HepG2 (cell line): ENCODE measurements around the gene FAM110C. TPM values are rescaled to one million over a fixed set of nuclear protein-coding genes. Genes with fewer than 3 reads are reported as not detected.

ENCODE experiments used
- ATAC-seq: fragments of 200-7000 bp; cut with Tn5 transposase; 3 replicates; pipeline ENCODE4 v1.9.1; 2020; ENCODE audit warnings: mild to moderate bottlenecking, moderate library complexity
- BruUV-seq: library from RNA; stranded (reverse); fragments of 400-500 nt; replicated peaks from 2 replicates; lab custom pipeline; 2021; lab: Mats Ljungman, UMichigan
- CTCF ChIA-PET: fragments of 300-600 bp; formaldehyde crosslinking; extraction: SDS; loops from one replicate; lab custom pipeline; 2021; ENCODE audit warnings: low total read pairs, inconsistent platforms, low intra/inter-chr PET ratio; lab: Yijun Ruan, JAX
- POLR2A ChIA-PET: fragments of 350-600 bp; sonication (Branson Sonifier 250); formaldehyde crosslinking; loops from one replicate; lab custom pipeline; 2020; ENCODE audit warnings: antibody characterized with exemption, inconsistent platforms; lab: Yijun Ruan, JAX
- DNase-seq: peaks from one replicate; pipeline ENCODE4 v3.0.0-alpha.2; 2015; ENCODE audit warnings: low spot score
- FAIRE-seq: peaks from 3 replicates; lab custom pipeline; 2011; peaks lifted over from hg19 to GRCh38; lab: Jason Lieb, UNC
- H2AFZ ChIP-seq: one replicate; pipeline ENCODE4 v1.6.1; 2011; ENCODE audit warnings: low read length, inconsistent platforms
- H3K27ac ChIP-seq: fragments of 300-600 bp; 3 replicates; pipeline ENCODE4 v1.8.0; 2011; ENCODE audit warnings: mixed run types, mild to moderate bottlenecking, mixed read lengths, low read length, inconsistent platforms; ENCODE audit not compliant: insufficient read depth; ENCODE audit errors: extremely low read length
- H3K27me3 ChIP-seq, 2 experiments: fragments of 200-600 bp in 1 of 2; 2 replicates in 1 of 2; 3 replicates in 1 of 2; pipeline versions ENCODE4 v1.6.0 to v1.8.0; 2011; ENCODE audit warnings: low read length in 2 of 2, mild to moderate bottlenecking in 2 of 2, moderate library complexity in 2 of 2, inconsistent platforms in 1 of 2; ENCODE audit not compliant: insufficient read depth in 2 of 2, control insufficient read depth in 1 of 2
- H3K36me3 ChIP-seq, 2 experiments: fragments of 200-600 bp in 1 of 2; replicated peaks in 1 of 2; 2 replicates in 1 of 2; 3 replicates in 1 of 2; pipeline versions ENCODE4 v1.5.1 to v1.8.0; 2011; ENCODE audit warnings: low read length in 2 of 2, inconsistent platforms in 1 of 2; ENCODE audit not compliant: insufficient read depth in 2 of 2, control insufficient read depth in 1 of 2
- H3K4me1 ChIP-seq: 2 replicates; pipeline ENCODE4 v1.5.1; 2012; ENCODE audit warnings: low read length, inconsistent platforms; ENCODE audit not compliant: insufficient read depth
- H3K4me2 ChIP-seq: 2 replicates; pipeline ENCODE4 v1.6.0; 2011; ENCODE audit warnings: low read depth, low read length, inconsistent platforms
- H3K4me3 ChIP-seq, 3 experiments: fragments of 200-600 bp in 1 of 3; sonication (generic), shearing (Covaris generic) in 1 of 3; replicated peaks in 1 of 3; 2 replicates each; pipeline ENCODE4 v1.5.1; 2011 to 2016; ENCODE audit warnings: low read length in 3 of 3, inconsistent platforms in 2 of 3, low read depth in 2 of 3, mild to moderate bottlenecking in 2 of 3, control low read depth in 1 of 3, mixed read lengths in 1 of 3; ENCODE audit not compliant: insufficient read depth in 1 of 3
- H3K79me2 ChIP-seq: one replicate; pipeline ENCODE4 v1.6.1; 2011; ENCODE audit warnings: low read length, inconsistent platforms; ENCODE audit not compliant: insufficient read depth
- H3K9ac ChIP-seq: 2 replicates; pipeline ENCODE4 v1.6.0; 2011; ENCODE audit warnings: mild to moderate bottlenecking, low read depth, low read length, inconsistent platforms; ENCODE audit not compliant: insufficient read depth
- H3K9me3 ChIP-seq: 2 replicates; pipeline ENCODE4 v1.5.1; 2012; ENCODE audit warnings: mild to moderate bottlenecking, low read length
- H4K20me1 ChIP-seq: 2 replicates; pipeline ENCODE4 v1.6.0; 2011; ENCODE audit warnings: inconsistent platforms, mild to moderate bottlenecking, low read length, moderate library complexity; ENCODE audit not compliant: insufficient read depth
- DMAP1 ChIP-seq: IDR thresholded peaks from 2 replicates; pipeline ENCODE4 v1.6.1; 2016
- EEA1 ChIP-seq: sonication (generic); formaldehyde crosslinking; IDR thresholded peaks from 2 replicates; pipeline ENCODE4 v1.5.1; 2020; ENCODE audit warnings: mild to moderate bottlenecking, missing genetic modification reagents, borderline replicate concordance
- ETV5 ChIP-seq: IDR thresholded peaks from 2 replicates; pipeline ENCODE4 v1.6.1; 2018; ENCODE audit warnings: missing biosample characterization, missing genetic modification reagents, inconsistent platforms, borderline replicate concordance
- KDM1A ChIP-seq: IDR thresholded peaks from 2 replicates; pipeline ENCODE4 v1.6.1; 2016; ENCODE audit warnings: missing compliant biosample characterization
- MTF2 ChIP-seq: sonication (generic); formaldehyde crosslinking; IDR thresholded peaks from 2 replicates; pipeline ENCODE4 v1.5.0; 2020; ENCODE audit warnings: missing genetic modification reagents, borderline replicate concordance
- NCOA2 ChIP-seq: sonication (generic); formaldehyde crosslinking; IDR thresholded peaks from 2 replicates; pipeline ENCODE4 v1.8.0; 2022; ENCODE audit warnings: inconsistent platforms
- NR2C2 ChIP-seq: sonication (generic); formaldehyde crosslinking; IDR thresholded peaks from 2 replicates; pipeline ENCODE4 v1.4.0; 2020; ENCODE audit warnings: missing genetic modification reagents, mild to moderate bottlenecking, moderate library complexity, borderline replicate concordance
- PAWR ChIP-seq: sonication (generic); formaldehyde crosslinking; IDR thresholded peaks from 2 replicates; pipeline ENCODE4 v1.4.0; 2020; ENCODE audit warnings: missing genetic modification reagents, mild to moderate bottlenecking, borderline replicate concordance
- PPARG ChIP-seq: conservative IDR thresholded peaks from 2 replicates; pipeline ENCODE4 v1.6.1; 2016; ENCODE audit warnings: missing biosample characterization, missing genetic modification reagents
- SRSF4 ChIP-seq: fragments of 200-400 bp; formaldehyde crosslinking; IDR thresholded peaks from one replicate; pipeline ENCODE4 v1.6.1; 2018; ENCODE audit warnings: mild to moderate bottlenecking, low read depth, low read length, moderate library complexity; ENCODE audit not compliant: poor library complexity, severe bottlenecking
- ZBTB3 ChIP-seq: sonication (generic); formaldehyde crosslinking; IDR thresholded peaks from 2 replicates; pipeline ENCODE4 v1.4.0; 2020; ENCODE audit warnings: low read depth, mild to moderate bottlenecking, moderate library complexity, missing genetic modification reagents, borderline replicate concordance
- ZNF747 ChIP-seq: sonication (generic); formaldehyde crosslinking; IDR thresholded peaks from 2 replicates; pipeline ENCODE4 v1.8.1; 2023; ENCODE audit warnings: missing genetic modification reagents, mild to moderate bottlenecking, borderline replicate concordance
- ZNF75D ChIP-seq: sonication (generic); formaldehyde crosslinking; IDR thresholded peaks from 2 replicates; pipeline ENCODE4 v1.8.1; 2023; ENCODE audit warnings: missing genetic modification reagents, mild to moderate bottlenecking, borderline replicate concordance
- ZNF879 ChIP-seq: sonication (generic); formaldehyde crosslinking; IDR thresholded peaks from 2 replicates; pipeline ENCODE4 v1.8.1; 2023; ENCODE audit warnings: missing genetic modification reagents
- ZNF891 ChIP-seq: sonication (generic); formaldehyde crosslinking; IDR thresholded peaks from 2 replicates; pipeline ENCODE4 v1.5.0; 2020; ENCODE audit warnings: mild to moderate bottlenecking, missing genetic modification reagents
- WGBS: methylation state at CpG from one replicate; pipeline ENCODE4 v1.1.6; 2017; ENCODE audit warnings: low lambda C conversion rate; 5-methylcytosine and 5-hydroxymethylcytosine counted together
- in situ Hi-C: cut with HindIII; loops from 2 replicates; pipeline ENCODE4 v1.10.0; 2017; ENCODE audit warnings: low pct_unique_long_range_greater_than_20kb; ENCODE audit not compliant: extremely low pct_ligation_motif_present
- intact Hi-C: fragments of 100-400 bp; cut with micrococcal nuclease; formaldehyde crosslinking; loops from one replicate; pipeline ENCODE4 v1.10.0; 2022; ENCODE audit not compliant: unreplicated experiment
- polyA plus RNA-seq, 8 experiments: library from polyadenylated mRNA; depleted of rRNA in 3 of 8; stranded (reverse) in 7 of 8; unstranded in 1 of 8; fragments of >200 nt; fragmentation: Illumina TruSeq in 4 of 8; extraction: Trizol in 4 of 8; gene quantifications; 2 replicates each; pipeline versions ENCODE4 v1.2.1 to v1.2.3, GENCODE V29; 2011 to 2016; ENCODE audit warnings: low read depth in 4 of 8, missing spikeins in 1 of 8, mixed read lengths in 1 of 8; ENCODE audit not compliant: insufficient read depth in 1 of 8
- total RNA-seq, 5 experiments: library from RNA; depleted of rRNA; stranded (reverse); fragments of >200 nt; fragmentation: Illumina TruSeq; extraction: Trizol; gene quantifications; 2 replicates each; pipeline ENCODE4 v1.2.3, GENCODE V29; 2016; ENCODE audit warnings: low read depth in 1 of 5
- TF ChIP-seq, protein P1 (sequence below): IDR thresholded peaks from 2 replicates; pipeline ENCODE4 v1.6.1; 2018; ENCODE audit warnings: missing genetic modification reagents, mild to moderate bottlenecking, missing compliant biosample characterization
- TF ChIP-seq, protein P2 (sequence below): sonication (generic); formaldehyde crosslinking; IDR thresholded peaks from 2 replicates; pipeline ENCODE4 v1.4.0; 2020; ENCODE audit warnings: missing genetic modification reagents, borderline replicate concordance
- TF ChIP-seq, protein P3 (sequence below): sonication (generic); formaldehyde crosslinking; IDR thresholded peaks from 2 replicates; pipeline ENCODE4 v1.5.0; 2020; ENCODE audit warnings: mild to moderate bottlenecking, missing genetic modification reagents, moderate library complexity

Gene FAM110C
- total and polyA plus RNA-seq, 2 of the 13 experiments (the other 11 are each of a cell fraction or from before 2014, with no cell fraction given) = 1.2 to 3.5 TPM

DNA sequence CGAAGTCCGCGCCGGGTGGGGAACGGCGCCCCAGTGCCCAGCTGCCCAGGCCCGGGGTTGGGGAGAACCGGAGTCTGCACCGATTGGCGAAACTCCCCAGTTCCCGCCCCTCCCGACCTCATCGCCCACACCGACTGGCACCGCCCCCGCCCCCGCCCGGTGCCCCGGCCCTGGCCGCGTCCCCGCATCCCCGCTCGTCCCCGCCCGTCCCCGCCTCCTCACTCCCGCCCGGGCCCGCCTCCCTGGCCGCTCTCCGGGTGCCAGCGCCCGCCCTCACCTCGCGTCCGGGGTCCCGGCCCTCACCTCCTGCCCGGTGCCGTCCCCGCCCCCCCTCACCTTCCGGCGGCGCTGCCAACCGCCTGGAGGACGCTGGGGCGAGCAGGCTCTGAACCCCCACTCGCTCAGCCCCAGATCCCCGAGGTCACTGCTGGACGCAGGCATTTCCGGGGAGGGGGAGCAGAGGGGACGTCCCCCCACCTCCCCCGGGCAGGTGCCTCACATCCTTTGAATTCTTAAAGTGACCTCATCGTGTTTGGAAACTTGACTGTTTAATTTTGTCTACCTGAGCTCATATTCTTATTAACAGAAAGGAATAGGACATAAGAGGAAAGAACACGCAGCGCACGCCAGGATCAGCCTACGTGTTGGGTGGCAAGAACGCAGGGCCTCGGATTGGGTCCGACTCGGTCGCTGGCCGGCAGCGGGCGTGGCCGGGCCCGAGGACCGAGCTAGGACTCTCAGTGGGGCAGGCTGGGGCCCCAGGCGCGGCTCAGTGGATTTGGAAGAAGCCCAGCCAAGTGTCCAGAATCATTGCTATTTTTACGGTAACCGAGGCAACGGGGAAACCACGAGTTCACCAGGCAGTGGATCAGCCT lies at the start of gene FAM110C (continued):
- TF ChIP-seq NCOA2 (no peak), MTF2 (peak; percentile 64; the same call in 1 of the 2 replicates), ZNF879 (CRISPR knock-in tag) (no peak), ZNF891 (CRISPR knock-in tag) (no peak), SRSF4 (no peak), DMAP1 (CRISPR knock-in tag) (0 out of 2 replicates have a peak, but pooled peaks have one; percentile 47), ETV5 (CRISPR knock-in tag) (peak; percentile 85)

DNA sequence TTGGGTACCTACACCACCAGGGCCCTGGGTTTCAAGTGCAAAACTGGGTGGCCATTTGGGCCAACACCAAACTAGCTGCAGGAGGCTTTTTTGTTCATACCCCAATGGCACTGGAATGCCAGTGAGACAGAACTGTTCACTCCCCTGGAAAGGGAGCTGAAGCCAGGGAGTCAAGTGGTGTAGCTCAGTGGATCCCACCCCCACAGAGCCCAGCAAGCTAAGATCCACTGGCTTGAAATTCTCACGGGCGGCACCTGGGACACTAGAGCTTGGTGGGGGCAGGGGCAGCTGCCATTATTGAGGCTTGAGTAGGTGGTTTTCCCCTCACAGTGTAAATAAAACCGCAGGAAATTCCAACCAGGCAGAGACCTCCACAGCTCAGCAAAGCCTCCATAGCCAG lies 46.0 kb upstream of the FAM110C start:
- in situ Hi-C loops (no loop called here), intact Hi-C loops (no loop called here)
- Histone ChIP-seq H3K9me3 (no peaks in the 10 kb centered on the region), H3K4me1 (no peaks in the 10 kb centered on the region), H4K20me1 (no peaks in the 10 kb centered on the region), H3K79me2 (no peaks in the 10 kb centered on the region), H3K36me3 (no peaks in the 10 kb centered on the region), H3K4me2 (no peak overlapping the region), H3K4me3 (no peak overlapping the region), H3K27me3 (peaks cover 0 to 5% of the 10 kb centered on the region in 2 experiments; a peak in 2 of 5 replicates), H2AFZ (no peak overlapping the region), H3K27ac (no peak overlapping the region), H3K9ac (no peak overlapping the region)
- WGBS = 21% methylated on average over 3 of the region's 3 CpGs
- TF ChIP-seq KDM1A (CRISPR knock-in tag) (no peak), NR2C2 (CRISPR knock-in tag) (no peak), ZNF75D (CRISPR knock-in tag) (no peak), PPARG (CRISPR knock-in tag) (no peak), EEA1 (CRISPR knock-in tag) (no peak), ZNF747 (no peak), ZBTB3 (CRISPR knock-in tag) (no peak), PAWR (no peak)
- TF ChIP-seq, protein P1, sequence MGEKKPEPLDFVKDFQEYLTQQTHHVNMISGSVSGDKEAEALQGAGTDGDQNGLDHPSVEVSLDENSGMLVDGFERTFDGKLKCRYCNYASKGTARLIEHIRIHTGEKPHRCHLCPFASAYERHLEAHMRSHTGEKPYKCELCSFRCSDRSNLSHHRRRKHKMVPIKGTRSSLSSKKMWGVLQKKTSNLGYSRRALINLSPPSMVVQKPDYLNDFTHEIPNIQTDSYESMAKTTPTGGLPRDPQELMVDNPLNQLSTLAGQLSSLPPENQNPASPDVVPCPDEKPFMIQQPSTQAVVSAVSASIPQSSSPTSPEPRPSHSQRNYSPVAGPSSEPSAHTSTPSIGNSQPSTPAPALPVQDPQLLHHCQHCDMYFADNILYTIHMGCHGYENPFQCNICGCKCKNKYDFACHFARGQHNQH (CRISPR knock-in tag) = no peak
- TF ChIP-seq, protein P2, sequence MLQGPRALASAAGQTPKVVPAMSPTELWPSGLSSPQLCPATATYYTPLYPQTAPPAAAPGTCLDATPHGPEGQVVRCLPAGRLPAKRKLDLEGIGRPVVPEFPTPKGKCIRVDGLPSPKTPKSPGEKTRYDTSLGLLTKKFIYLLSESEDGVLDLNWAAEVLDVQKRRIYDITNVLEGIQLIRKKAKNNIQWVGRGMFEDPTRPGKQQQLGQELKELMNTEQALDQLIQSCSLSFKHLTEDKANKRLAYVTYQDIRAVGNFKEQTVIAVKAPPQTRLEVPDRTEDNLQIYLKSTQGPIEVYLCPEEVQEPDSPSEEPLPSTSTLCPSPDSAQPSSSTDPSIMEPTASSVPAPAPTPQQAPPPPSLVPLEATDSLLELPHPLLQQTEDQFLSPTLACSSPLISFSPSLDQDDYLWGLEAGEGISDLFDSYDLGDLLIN (CRISPR knock-in tag) = no peak
- TF ChIP-seq, protein P3, sequence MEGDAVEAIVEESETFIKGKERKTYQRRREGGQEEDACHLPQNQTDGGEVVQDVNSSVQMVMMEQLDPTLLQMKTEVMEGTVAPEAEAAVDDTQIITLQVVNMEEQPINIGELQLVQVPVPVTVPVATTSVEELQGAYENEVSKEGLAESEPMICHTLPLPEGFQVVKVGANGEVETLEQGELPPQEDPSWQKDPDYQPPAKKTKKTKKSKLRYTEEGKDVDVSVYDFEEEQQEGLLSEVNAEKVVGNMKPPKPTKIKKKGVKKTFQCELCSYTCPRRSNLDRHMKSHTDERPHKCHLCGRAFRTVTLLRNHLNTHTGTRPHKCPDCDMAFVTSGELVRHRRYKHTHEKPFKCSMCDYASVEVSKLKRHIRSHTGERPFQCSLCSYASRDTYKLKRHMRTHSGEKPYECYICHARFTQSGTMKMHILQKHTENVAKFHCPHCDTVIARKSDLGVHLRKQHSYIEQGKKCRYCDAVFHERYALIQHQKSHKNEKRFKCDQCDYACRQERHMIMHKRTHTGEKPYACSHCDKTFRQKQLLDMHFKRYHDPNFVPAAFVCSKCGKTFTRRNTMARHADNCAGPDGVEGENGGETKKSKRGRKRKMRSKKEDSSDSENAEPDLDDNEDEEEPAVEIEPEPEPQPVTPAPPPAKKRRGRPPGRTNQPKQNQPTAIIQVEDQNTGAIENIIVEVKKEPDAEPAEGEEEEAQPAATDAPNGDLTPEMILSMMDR (CRISPR knock-in tag) = no peak
- no TSS peak for BruUV-seq
- DNase-seq = no peak
- ChIA-PET CTCF (no interaction called here), POLR2A (no interaction called here)
- no peak for FAIRE-seq
- no peak for ATAC-seq
